OCI-LY7 (cell line): ENCODE data around the gene BEST2. TPM values are rescaled to one million over a fixed set of nuclear protein-coding genes. Genes with fewer than 3 reads are reported as not detected.

Experiments used
- BruUV-seq: library from RNA; stranded (reverse); fragments of 400-500 nt; replicated peaks from 2 replicates; lab custom pipeline; 2021; lab: Mats Ljungman, UMichigan
- CTCF ChIA-PET: fragments of 300-600 bp; sonication (Branson Sonifier 250); formaldehyde crosslinking; loops from one replicate; lab custom pipeline; 2022; ENCODE audit warnings: antibody characterized with exemption; ENCODE audit not compliant: unreplicated experiment; lab: Charles Lee
- POLR2A ChIA-PET: fragments of 300-600 bp; sonication (Branson Sonifier 250); formaldehyde crosslinking; loops from one replicate; lab custom pipeline; 2022; ENCODE audit warnings: antibody characterized with exemption; lab: Charles Lee
- DNase-seq: peaks from one replicate; pipeline ENCODE4 v3.0.0-alpha.2; 2015; ENCODE audit warnings: low spot score
- H2AFZ ChIP-seq: fragments of 200-600 bp; sonication (generic), shearing (Covaris generic); 2 replicates; pipeline ENCODE4 v1.6.1; 2014; ENCODE audit warnings: mild to moderate bottlenecking, antibody characterized with exemption, low read length, moderate library complexity
- H3K27ac ChIP-seq: fragments of 200-600 bp; sonication (generic); 2 replicates; pipeline ENCODE4 v1.5.1; 2014; ENCODE audit warnings: mixed run types, low read depth, mild to moderate bottlenecking, moderate library complexity, low read length, inconsistent platforms; ENCODE audit not compliant: poor library complexity, severe bottlenecking
- H3K36me3 ChIP-seq: fragments of 200-600 bp; sonication (generic); 2 replicates; pipeline ENCODE4 v1.6.1; 2014; ENCODE audit warnings: mild to moderate bottlenecking, antibody characterized with exemption, low read length, moderate library complexity, mixed read lengths; ENCODE audit not compliant: insufficient read depth
- H3K4me1 ChIP-seq: fragments of 200-600 bp; sonication (generic); 2 replicates; pipeline ENCODE4 v1.5.1; 2014; ENCODE audit warnings: mild to moderate bottlenecking, low read length; ENCODE audit not compliant: insufficient read depth, poor library complexity, severe bottlenecking
- H3K4me2 ChIP-seq: fragments of 200-600 bp; sonication (generic); 2 replicates; pipeline ENCODE4 v1.6.1; 2014; ENCODE audit warnings: mild to moderate bottlenecking, low read length
- H3K4me3 ChIP-seq: fragments of 200-600 bp; sonication (generic); 2 replicates; pipeline ENCODE4 v1.5.1; 2014; ENCODE audit warnings: mild to moderate bottlenecking, low read depth, low read length; ENCODE audit not compliant: poor library complexity, severe bottlenecking
- H3K79me2 ChIP-seq: fragments of 200-600 bp; sonication (generic); 2 replicates; pipeline ENCODE4 v1.6.1; 2016; ENCODE audit warnings: low read depth, mild to moderate bottlenecking, low read length, moderate library complexity, mixed read lengths; ENCODE audit not compliant: insufficient read depth
- H3K9me2 ChIP-seq: fragments of 200-600 bp; sonication (generic); 2 replicates; pipeline ENCODE4 v1.6.1; 2016; ENCODE audit warnings: mild to moderate bottlenecking, low read length, mixed read lengths; ENCODE audit not compliant: insufficient read depth
- H3K9me3 ChIP-seq: fragments of 200-600 bp; sonication (generic); 2 replicates; pipeline ENCODE4 v1.6.1; 2014; ENCODE audit warnings: mild to moderate bottlenecking, mixed run types, low read length, mixed read lengths
- H4K20me1 ChIP-seq: fragments of 200-600 bp; sonication (generic); 2 replicates; pipeline ENCODE4 v1.6.1; 2014; ENCODE audit warnings: mild to moderate bottlenecking, antibody characterized with exemption, low read length, moderate library complexity, mixed read lengths; ENCODE audit not compliant: insufficient read depth
- EZH2phosphoT487 ChIP-seq: fragments of 200-600 bp; sonication (generic); IDR thresholded peaks from 2 replicates; pipeline ENCODE4 v1.6.1; 2018; ENCODE audit warnings: low read depth, borderline replicate concordance, mild to moderate bottlenecking, mixed run types, antibody characterized with exemption, low read length, moderate library complexity, mixed read lengths
- intact Hi-C: fragments of 100-400 bp; cut with micrococcal nuclease; formaldehyde crosslinking; loops from one replicate; pipeline ENCODE4 v1.10.0; 2022; ENCODE audit not compliant: unreplicated experiment
- total RNA-seq, 2 experiments: library from RNA; depleted of rRNA in 1 of 2; stranded (reverse); fragments of >200 nt in 1 of 2; shearing (Covaris generic) in 1 of 2; gene quantifications; 2 replicates each; pipeline ENCODE4 v1.2.3, GENCODE V29; 2014 to 2022
- TF ChIP-seq, protein P1 (sequence below): fragments of 200-600 bp; sonication (generic); conservative IDR thresholded peaks from 2 replicates; pipeline ENCODE4 v1.5.1; 2014; ENCODE audit warnings: mild to moderate bottlenecking, antibody characterized with exemption, low read length, moderate library complexity, mixed read lengths

Gene BEST2
- total RNA-seq, 2 experiments from 2014 or later, result not detected

DNA sequence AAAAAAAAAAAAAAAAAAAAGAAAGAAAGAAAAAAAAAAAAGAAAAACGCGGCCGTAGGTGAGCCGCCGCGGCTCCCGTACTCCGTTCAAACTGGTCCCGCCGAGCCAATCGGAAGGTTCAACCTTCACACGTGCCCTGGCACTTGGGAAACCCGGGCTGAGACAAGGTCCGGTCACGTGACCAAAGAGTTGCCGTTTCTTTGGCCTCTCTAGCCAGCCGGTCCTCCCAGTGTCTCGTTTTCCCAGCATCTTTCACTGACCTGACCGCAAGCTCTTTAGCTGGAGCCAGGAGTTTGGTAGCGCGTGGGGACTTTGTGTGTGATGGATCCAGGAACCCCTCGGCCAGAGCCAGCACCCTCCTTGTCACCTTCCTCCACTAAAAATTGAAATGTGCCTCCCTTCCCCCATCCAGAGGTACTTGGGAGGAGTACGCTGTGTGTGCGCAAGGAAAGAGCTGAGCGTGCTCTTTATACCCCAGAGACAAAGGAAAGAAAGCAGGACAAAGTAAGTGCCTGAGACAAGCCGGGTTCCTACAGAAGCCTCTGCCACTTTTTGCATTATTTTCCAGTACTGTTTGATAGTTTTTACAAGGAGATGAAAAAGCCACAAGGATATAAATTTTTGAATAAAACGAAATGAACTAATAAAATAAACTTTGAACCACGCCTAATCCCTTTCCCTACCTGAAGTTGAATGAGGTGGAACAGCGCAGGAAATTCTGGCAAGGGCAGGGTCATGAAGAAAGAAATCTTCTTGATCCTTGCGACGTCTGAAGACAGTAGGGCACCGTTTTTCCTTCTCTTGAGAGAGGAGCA, 28.8 kb upstream of the BEST2 start:
- peaks cover 55% of the 10 kb centered on the region for H3K36me3 ChIP-seq
- POLR2A ChIA-PET, result interaction anchor here (0.6 to 3.6 kb wide), 7 partner anchors 10 to 157 kb away, joined by 3 to 32 read pairs (median 4); partner anchors contain the start of genes GET3, MAN2B1, TRIR and WDR83
- peaks cover 60% of the 10 kb centered on the region for H3K79me2 ChIP-seq
- H3K9me2 ChIP-seq, result no peaks in the 10 kb centered on the region
- peak; percentile 100 for DNase-seq
- peaks cover 13% of the 10 kb centered on the region; the same call in 1 of the 2 replicates for H4K20me1 ChIP-seq
- H3K27ac ChIP-seq, result peak overlapping the region; percentile 74
- TSS peak; percentile 99 for BruUV-seq
- CTCF ChIA-PET, result interaction anchor here (1.1 to 1.8 kb wide), 2 partner anchors 11 to 13 kb away, joined by 4 to 14 read pairs; partner anchors contain the start of gene TRIR
- peak overlapping the region; percentile 82 for H3K4me3 ChIP-seq
- TF ChIP-seq, protein P1, sequence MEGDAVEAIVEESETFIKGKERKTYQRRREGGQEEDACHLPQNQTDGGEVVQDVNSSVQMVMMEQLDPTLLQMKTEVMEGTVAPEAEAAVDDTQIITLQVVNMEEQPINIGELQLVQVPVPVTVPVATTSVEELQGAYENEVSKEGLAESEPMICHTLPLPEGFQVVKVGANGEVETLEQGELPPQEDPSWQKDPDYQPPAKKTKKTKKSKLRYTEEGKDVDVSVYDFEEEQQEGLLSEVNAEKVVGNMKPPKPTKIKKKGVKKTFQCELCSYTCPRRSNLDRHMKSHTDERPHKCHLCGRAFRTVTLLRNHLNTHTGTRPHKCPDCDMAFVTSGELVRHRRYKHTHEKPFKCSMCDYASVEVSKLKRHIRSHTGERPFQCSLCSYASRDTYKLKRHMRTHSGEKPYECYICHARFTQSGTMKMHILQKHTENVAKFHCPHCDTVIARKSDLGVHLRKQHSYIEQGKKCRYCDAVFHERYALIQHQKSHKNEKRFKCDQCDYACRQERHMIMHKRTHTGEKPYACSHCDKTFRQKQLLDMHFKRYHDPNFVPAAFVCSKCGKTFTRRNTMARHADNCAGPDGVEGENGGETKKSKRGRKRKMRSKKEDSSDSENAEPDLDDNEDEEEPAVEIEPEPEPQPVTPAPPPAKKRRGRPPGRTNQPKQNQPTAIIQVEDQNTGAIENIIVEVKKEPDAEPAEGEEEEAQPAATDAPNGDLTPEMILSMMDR, result no peak
- H3K9me3 ChIP-seq, result no peaks in the 10 kb centered on the region
- peak overlapping the region; percentile 97 for H3K4me2 ChIP-seq
- H2AFZ ChIP-seq, result peak overlapping the region; percentile 31; the same call in 1 of the 2 replicates
- peaks cover 26% of the 10 kb centered on the region for H3K4me1 ChIP-seq
- intact Hi-C loops, result loop anchor here (1.0 to 5.0 kb wide), 2 partner anchors 41 to 70 kb away; partner anchors contain the start of genes DHPS and JUNB

GRCh38 chr19:12723381-12723640, 28.3 kb upstream of the BEST2 start:
- CTCF ChIA-PET, result interaction anchor here (1.8 kb wide), 1 partner anchor 10 kb away, joined by 14 read pairs; the partner anchor contains the start of gene TRIR
- Histone ChIP-seq H3K4me2 (peak overlapping the region; percentile 84), H3K79me2 (peaks cover 54% of the 10 kb centered on the region), H3K4me3 (peak overlapping the region; percentile 82), H3K9me3 (no peaks in the 10 kb centered on the region), H4K20me1 (peaks cover 13% of the 10 kb centered on the region; the same call in 1 of the 2 replicates), H3K27ac (peak overlapping the region; percentile 74), H3K36me3 (peaks cover 55% of the 10 kb centered on the region), H3K9me2 (no peaks in the 10 kb centered on the region), H3K4me1 (peaks cover 26% of the 10 kb centered on the region), H2AFZ (peak overlapping the region; percentile 31; the same call in 1 of the 2 replicates)
- intact Hi-C loops, result loop anchor here (5.0 kb wide), 1 partner anchor 69 kb away; the partner anchor contains the start of gene JUNB
- TF ChIP-seq, protein P1, result no peak
- no peak for TF ChIP-seq EZH2phosphoT487
- peak; percentile 38 for DNase-seq
- POLR2A ChIA-PET, result interaction anchor here (0.6 to 3.6 kb wide), 7 partner anchors 10 to 156 kb away, joined by 3 to 32 read pairs (median 4); partner anchors contain the start of genes GET3, MAN2B1, TRIR and WDR83
- BruUV-seq, result no TSS peak
